Liver (tissue), 9 donors: ENCODE results near the gene PTP4A1. TPM values are rescaled to one million over a fixed set of nuclear protein-coding genes. Genes with fewer than 3 reads are reported as not detected.

Experiments used
- DNase-seq: peaks from one replicate; pipeline ENCODE4 v3.0.0-alpha.2; 2017; ENCODE audit warnings: low spot score
- H3K27ac ChIP-seq, 2 donors: one replicate each; pipeline ENCODE4 v1.7.0; 2013; ENCODE audit warnings: inconsistent platforms in 2 of 2, low read length in 2 of 2, control low read depth in 1 of 2, low read depth in 1 of 2, mild to moderate bottlenecking in 1 of 2
- H3K27me3 ChIP-seq, 4 donors: one replicate each; pipeline versions ENCODE4 v1.6.1 to v1.7.0; 2013; ENCODE audit warnings: low read length in 3 of 4, inconsistent platforms in 1 of 4, mild to moderate bottlenecking in 1 of 4, moderate library complexity in 1 of 4; ENCODE audit not compliant: control insufficient read depth in 4 of 4, insufficient read depth in 4 of 4
- H3K36me3 ChIP-seq, 4 donors: one replicate each; pipeline versions ENCODE4 v1.6.1 to v1.7.0; 2013; ENCODE audit warnings: low read length in 3 of 4, mild to moderate bottlenecking in 3 of 4, low read depth in 1 of 4, moderate library complexity in 1 of 4; ENCODE audit not compliant: control insufficient read depth in 4 of 4, insufficient read depth in 3 of 4
- H3K4me1 ChIP-seq, 4 donors: one replicate each; pipeline versions ENCODE4 v1.6.1 to v1.7.0; 2013; ENCODE audit warnings: low read length in 3 of 4, mild to moderate bottlenecking in 3 of 4, moderate library complexity in 1 of 4; ENCODE audit not compliant: control insufficient read depth in 4 of 4, insufficient read depth in 4 of 4
- H3K4me3 ChIP-seq, 3 donors: one replicate each; pipeline versions ENCODE4 v1.6.1 to v1.7.0; 2013; ENCODE audit warnings: low read length in 3 of 3, control low read depth in 1 of 3, low read depth in 1 of 3, mild to moderate bottlenecking in 1 of 3
- H3K9ac ChIP-seq, 2 donors: one replicate each; pipeline ENCODE4 v1.7.0; 2013; ENCODE audit warnings: low read length in 2 of 2, mild to moderate bottlenecking in 2 of 2, moderate library complexity in 2 of 2, control low read depth in 1 of 2, low read depth in 1 of 2
- H3K9me3 ChIP-seq, 4 donors: one replicate each; pipeline versions ENCODE4 v1.6.1 to v1.7.0; 2013; ENCODE audit warnings: low read length in 3 of 4; ENCODE audit not compliant: control insufficient read depth in 4 of 4
- ATF3 ChIP-seq: IDR thresholded peaks from 2 replicates; pipeline ENCODE4 v1.6.1; 2016; ENCODE audit warnings: antibody characterized with exemption
- CTCF ChIP-seq: fragments of 150-350 bp; IDR thresholded peaks from 2 replicates; pipeline ENCODE4 v1.5.1; 2017; ENCODE audit warnings: improper control_type of control experiment, low read depth, low read length; ENCODE audit not compliant: missing input control
- EGR1 ChIP-seq, 2 donors: IDR thresholded peaks; 2 replicates each; pipeline ENCODE4 v1.6.1; 2016 to 2018; ENCODE audit warnings: antibody characterized with exemption in 2 of 2, low read depth in 2 of 2
- FOXA1 ChIP-seq: IDR thresholded peaks from 2 replicates; pipeline ENCODE4 v1.6.1; 2016; ENCODE audit warnings: antibody characterized with exemption
- FOXA2 ChIP-seq: IDR thresholded peaks from 2 replicates; pipeline ENCODE4 v1.6.1; 2016; ENCODE audit warnings: antibody characterized with exemption
- GABPA ChIP-seq, 2 donors: IDR thresholded peaks in 1 of 2; conservative IDR thresholded peaks in 1 of 2; 2 replicates each; pipeline ENCODE4 v1.6.1; 2016; ENCODE audit warnings: antibody characterized with exemption in 2 of 2, mild to moderate bottlenecking in 1 of 2, moderate library complexity in 1 of 2
- HNF4A ChIP-seq, 2 donors: conservative IDR thresholded peaks; 2 replicates each; pipeline ENCODE4 v1.6.1; 2016; ENCODE audit warnings: antibody characterized with exemption in 2 of 2, mild to moderate bottlenecking in 2 of 2
- HNF4G ChIP-seq: IDR thresholded peaks from 2 replicates; pipeline ENCODE4 v1.6.1; 2016; ENCODE audit warnings: antibody characterized with exemption
- JUND ChIP-seq, 2 donors: IDR thresholded peaks; 2 replicates each; pipeline ENCODE4 v1.6.1; 2016; ENCODE audit warnings: antibody characterized with exemption in 2 of 2
- MAX ChIP-seq: IDR thresholded peaks from 2 replicates; pipeline ENCODE4 v1.6.1; 2016; ENCODE audit warnings: antibody characterized with exemption
- NR2F2 ChIP-seq: IDR thresholded peaks from 2 replicates; pipeline ENCODE4 v1.6.1; 2016; ENCODE audit warnings: antibody characterized with exemption
- RAD21 ChIP-seq, 2 donors: IDR thresholded peaks; 2 replicates each; pipeline ENCODE4 v1.6.1; 2016; ENCODE audit warnings: antibody characterized with exemption in 2 of 2, mild to moderate bottlenecking in 2 of 2
- REST ChIP-seq: IDR thresholded peaks from 2 replicates; pipeline ENCODE4 v1.6.1; 2016; ENCODE audit warnings: antibody characterized with exemption, mild to moderate bottlenecking
- RXRA ChIP-seq, 2 donors: IDR thresholded peaks; 2 replicates each; pipeline ENCODE4 v1.6.1; 2017 to 2018; ENCODE audit warnings: antibody characterized with exemption in 2 of 2, mild to moderate bottlenecking in 1 of 2
- SP1 ChIP-seq: IDR thresholded peaks from 2 replicates; pipeline ENCODE4 v1.6.1; 2018; ENCODE audit warnings: antibody characterized with exemption, mild to moderate bottlenecking
- TAF1 ChIP-seq: conservative IDR thresholded peaks from 2 replicates; pipeline ENCODE4 v1.6.1; 2016; ENCODE audit warnings: antibody characterized with exemption, mild to moderate bottlenecking
- YY1 ChIP-seq: IDR thresholded peaks from 2 replicates; pipeline ENCODE4 v1.6.1; 2016; ENCODE audit warnings: antibody characterized with exemption, mild to moderate bottlenecking
- ZBTB33 ChIP-seq: IDR thresholded peaks from 2 replicates; pipeline ENCODE4 v1.6.1; 2016; ENCODE audit warnings: antibody characterized with exemption
- WGBS: extraction: QIAGEN DNeasy Blood & Tissue Kit; methylation state at CpG from one replicate; pipeline ENCODE4 v1.1.7; 2013; 5-methylcytosine and 5-hydroxymethylcytosine counted together
- polyA plus RNA-seq, 2 donors: library from polyadenylated mRNA; stranded (reverse) in 1 of 2; unstranded in 1 of 2; fragments of 200-250 nt in 1 of 2; fragments of >200 nt in 1 of 2; fragmentation: Nextera tagmentation in 1 of 2; extraction: Ambion mirVana in 1 of 2; gene quantifications; one replicate each; pipeline versions ENCODE4 v1.2.1 to v1.2.3, GENCODE V29; 2013 to 2015
- total RNA-seq, 2 donors: library from RNA; depleted of rRNA; stranded (reverse); fragments of >200 nt; gene quantifications; one replicate each; pipeline ENCODE4 v1.2.3, GENCODE V29; 2014
- donor health status: healthy.
- donor health status: healthy.
- donor health status: healthy.
- donor health status: healthy.
- donor health status: healthy.

The PTP4A1 gene
- total and polyA plus RNA-seq, 4 donors, result 34.3 to 237 (median 152) TPM

- peak overlapping the region; percentile 77 to 99 (median 83) for H3K4me3 ChIP-seq
- WGBS, result 8% methylated on average over 20 of the region's 20 CpGs
- no peak for DNase-seq
Measured at GRCh38 chr6:63571361-63572043, 778 bp upstream of the PTP4A1 start.

More at GRCh38 chr6:63571361-63572043, 778 bp upstream of the PTP4A1 start:
- peak overlapping the region; percentile 80 to 84 for H3K9ac ChIP-seq
- H3K27me3 ChIP-seq, result no peaks in the 10 kb centered on the region
- no peaks in the 10 kb centered on the region for H3K9me3 ChIP-seq
- peak overlapping the region; percentile 97 to 99 for H3K27ac ChIP-seq
- H3K36me3 ChIP-seq, result peaks cover 0 to 8% (median 2%) of the 10 kb centered on the region in 4 donors
- TF ChIP-seq REST (peak; percentile 56), FOXA2 (peak; percentile 61), EGR1 (IDR thresholded peaks at IDR 0.05; ENCODE audit: low read depth in 2 of 2) (no peak), ATF3 (peak; percentile 95), TAF1 (no peak), HNF4G (peak; percentile 46), FOXA1 (no peak), RXRA (IDR thresholded peaks at IDR 0.05) (peak; percentile 69 to 74), MAX (peak; percentile 21), YY1 (peak; percentile 65), NR2F2 (peak; percentile 11), GABPA (IDR thresholded peaks at IDR 0.05 in 1 of 2, conservative IDR thresholded peaks at IDR 0.05 in 1 of 2) (no peak), ZBTB33 (peak; percentile 50), SP1 (no peak), HNF4A (conservative IDR thresholded peaks at IDR 0.05) (peak; percentile 71 to 74), JUND (IDR thresholded peaks at IDR 0.05) (peak; percentile 83 to 90), CTCF (no peak), RAD21 (IDR thresholded peaks at IDR 0.05) (peak; percentile 45 to 49)
- peaks cover under 1 to 15% (median 3%) of the 10 kb centered on the region in 4 donors for H3K4me1 ChIP-seq
